Keratinocyte (primary cell): ENCODE results near the gene SCML2.

ENCODE experiments used
- CTCF ChIP-seq, 3 experiments: IDR thresholded peaks in 1 of 3; conservative IDR thresholded peaks in 1 of 3; optimal IDR thresholded peaks in 1 of 3; 2 replicates in 2 of 3; 3 replicates in 1 of 3; pipeline versions ENCODE3 to v1.5.1; 2011; ENCODE audit warnings: low read length in 3 of 3, mild to moderate bottlenecking in 3 of 3, moderate library complexity in 2 of 3, control low read depth in 1 of 3, inconsistent platforms in 1 of 3; ENCODE audit not compliant: insufficient read depth in 2 of 3; ENCODE audit errors: extremely low read depth in 1 of 3
- EZH2 ChIP-seq: IDR thresholded peaks from one replicate; pipeline ENCODE4 v1.6.1; 2012; ENCODE audit warnings: inconsistent platforms, mild to moderate bottlenecking, low read length, moderate library complexity

GRCh38 chrX:18291006-18291545 lies 63.4 kb downstream of the SCML2 start:
- TF ChIP-seq CTCF (optimal IDR thresholded peaks at IDR 0.05 in 1 of 3, IDR thresholded peaks at IDR 0.05 in 1 of 3, conservative IDR thresholded peaks at IDR 0.05 in 1 of 3; ENCODE audit: extremely low read depth in 1 of 3, insufficient read depth in 2 of 3, low read length in 3 of 3) (no peak), EZH2 (no peak)
